Measurements from ENCODE around the gene PRLR.

The PRLR gene

DNA sequence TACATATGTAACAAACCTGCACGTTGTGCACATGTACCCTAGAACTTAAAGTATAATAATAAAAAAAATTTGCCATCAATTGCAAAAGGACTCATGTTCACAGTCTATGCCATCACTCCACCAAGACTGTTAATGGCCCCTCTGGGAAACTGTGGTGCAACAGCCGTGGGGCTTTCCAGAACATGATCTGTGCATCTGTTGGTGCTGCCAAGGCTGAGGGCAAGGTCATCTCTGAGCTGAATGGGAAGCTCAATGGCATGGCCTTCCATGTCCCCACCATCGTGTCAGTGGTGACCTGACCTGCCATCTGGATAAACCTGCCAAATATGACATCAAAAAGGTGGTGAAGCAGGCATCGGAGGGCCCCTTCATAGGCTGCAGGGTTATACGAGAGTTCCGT is 149.2 kb downstream of the PRLR start:
- Histone ChIP-seq H3K4me3 (ENCODE audit: insufficient read length, low read depth) (no peak overlapping the region), H3K4me1 (ENCODE audit: insufficient read depth, insufficient read length) (no peaks in the 10 kb centered on the region), H3K36me3 (ENCODE audit: insufficient read depth, insufficient read length, low read length) (no peaks in the 10 kb centered on the region), H3K9me3 (ENCODE audit: insufficient read depth, low read length) (no peaks in the 10 kb centered on the region), H3K27me3 (ENCODE audit: insufficient read depth, insufficient read length) (no peaks in the 10 kb centered on the region), H3K9ac (ENCODE audit: insufficient read length, low read depth) (no peak overlapping the region)
- DNase-seq (ENCODE audit: low read depth, low spot score): no peak
- no peak for TF ChIP-seq YY1 (IDR thresholded peaks at IDR 0.05; ENCODE audit: insufficient read depth, insufficient read length)
- TF ChIP-seq SUZ12 (IDR thresholded peaks at IDR 0.05; ENCODE audit: extremely low read depth, insufficient read depth, insufficient read length): no peak
- no peak for TF ChIP-seq ZNF274 (IDR thresholded peaks at IDR 0.05; ENCODE audit: low read depth, low read length)

DNA sequence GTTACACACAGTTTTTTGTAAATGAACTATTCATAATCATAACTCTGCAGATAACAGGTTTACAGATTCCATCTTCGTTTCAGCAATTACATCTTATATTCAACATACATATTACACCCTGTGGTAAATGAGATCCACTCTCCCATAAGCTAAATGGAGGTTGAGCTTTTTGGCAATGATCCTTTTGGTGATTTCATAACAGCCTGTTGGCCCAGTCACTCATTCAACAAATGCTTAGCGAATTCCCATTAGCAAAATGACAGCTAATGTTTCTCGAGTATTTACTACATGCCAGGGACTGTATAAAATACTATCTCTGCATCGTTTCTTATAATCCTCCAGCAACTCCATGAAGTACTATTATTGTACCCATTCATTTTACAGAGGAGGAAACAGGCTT is 157.1 kb downstream of the PRLR start:
- H3K4me3 ChIP-seq (ENCODE audit: insufficient read length, low read depth): no peak overlapping the region

DNA sequence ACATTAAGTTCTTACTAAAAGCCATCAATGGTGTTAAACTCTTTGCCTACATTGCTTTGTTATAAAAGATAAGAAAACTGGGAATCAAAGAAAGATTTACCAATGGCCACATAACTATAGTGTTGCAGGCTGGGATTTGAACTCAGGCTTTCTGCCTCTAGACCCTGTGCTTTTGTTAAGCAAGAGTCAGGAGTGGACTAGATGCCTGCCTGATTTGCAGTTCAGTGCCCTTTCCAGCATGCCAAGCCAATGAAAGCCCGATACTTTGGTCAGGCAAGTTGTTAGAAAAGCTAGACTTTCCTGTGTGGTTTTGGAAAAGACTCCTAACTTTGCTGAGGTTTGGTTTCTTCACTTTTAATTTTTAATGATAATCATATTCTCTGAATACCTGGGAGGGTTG is 161.1 kb downstream of the PRLR start:
- no peaks in the 10 kb centered on the region for H3K27me3 ChIP-seq (ENCODE audit: insufficient read depth, insufficient read length)
- H3K4me3 ChIP-seq (ENCODE audit: insufficient read length, low read depth): no peak overlapping the region
- DNase-seq (ENCODE audit: low read depth, low spot score): no peak
- H3K4me1 ChIP-seq (ENCODE audit: insufficient read depth, insufficient read length): no peaks in the 10 kb centered on the region
- TF ChIP-seq YY1 (IDR thresholded peaks at IDR 0.05; ENCODE audit: insufficient read depth, insufficient read length) (no peak), SUZ12 (IDR thresholded peaks at IDR 0.05; ENCODE audit: extremely low read depth, insufficient read depth, insufficient read length) (no peak), ZNF274 (IDR thresholded peaks at IDR 0.05; ENCODE audit: low read depth, low read length) (no peak)
- no peak overlapping the region for H3K9ac ChIP-seq (ENCODE audit: insufficient read length, low read depth)
- no peaks in the 10 kb centered on the region for H3K36me3 ChIP-seq (ENCODE audit: insufficient read depth, insufficient read length, low read length)
- H3K9me3 ChIP-seq (ENCODE audit: insufficient read depth, low read length): peaks cover 5% of the 10 kb centered on the region; the same call in 1 of the 2 replicates

More for the DNA sequence above, 157.1 kb downstream of the PRLR start:
- peaks cover 5% of the 10 kb centered on the region; the same call in 1 of the 2 replicates for H3K9me3 ChIP-seq (ENCODE audit: insufficient read depth, low read length)
- no peaks in the 10 kb centered on the region for H3K4me1 ChIP-seq (ENCODE audit: insufficient read depth, insufficient read length)
- no peak overlapping the region for H3K9ac ChIP-seq (ENCODE audit: insufficient read length, low read depth)
- no peak for DNase-seq (ENCODE audit: low read depth, low spot score)
- H3K27me3 ChIP-seq (ENCODE audit: insufficient read depth, insufficient read length): no peaks in the 10 kb centered on the region
- no peaks in the 10 kb centered on the region for H3K36me3 ChIP-seq (ENCODE audit: insufficient read depth, insufficient read length, low read length)
- TF ChIP-seq ZNF274 (IDR thresholded peaks at IDR 0.05; ENCODE audit: low read depth, low read length) (no peak), SUZ12 (IDR thresholded peaks at IDR 0.05; ENCODE audit: extremely low read depth, insufficient read depth, insufficient read length) (no peak), YY1 (IDR thresholded peaks at IDR 0.05; ENCODE audit: insufficient read depth, insufficient read length) (no peak)

DNA sequence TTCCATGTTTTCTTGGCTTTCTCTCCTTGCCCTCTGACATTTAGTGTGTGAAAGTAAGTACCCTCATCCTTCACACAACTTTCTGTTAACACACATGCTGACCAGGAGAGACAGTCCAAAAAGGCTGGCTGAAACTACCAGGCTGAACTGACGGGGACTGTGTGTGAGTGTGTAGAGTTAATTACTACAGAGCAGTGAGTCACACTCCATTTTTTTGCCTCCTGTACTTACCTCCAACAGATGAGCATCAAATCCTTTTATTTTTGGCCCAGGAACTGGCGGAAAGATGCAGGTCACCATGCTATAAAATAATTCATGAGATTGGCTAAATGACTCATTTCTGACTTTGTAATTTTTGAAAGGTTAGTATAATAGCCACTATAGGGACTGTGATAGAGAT is 162.3 kb downstream of the PRLR start:
- TF ChIP-seq ZNF274 (IDR thresholded peaks at IDR 0.05; ENCODE audit: low read depth, low read length): no peak
- no peak for TF ChIP-seq YY1 (IDR thresholded peaks at IDR 0.05; ENCODE audit: insufficient read depth, insufficient read length)
- no peak for TF ChIP-seq SUZ12 (IDR thresholded peaks at IDR 0.05; ENCODE audit: extremely low read depth, insufficient read depth, insufficient read length)
- no peak for DNase-seq (ENCODE audit: low read depth, low spot score)
- no peaks in the 10 kb centered on the region for H3K36me3 ChIP-seq (ENCODE audit: insufficient read depth, insufficient read length, low read length)
- no peaks in the 10 kb centered on the region for H3K4me1 ChIP-seq (ENCODE audit: insufficient read depth, insufficient read length)
- no peak overlapping the region for H3K4me3 ChIP-seq (ENCODE audit: insufficient read length, low read depth)
- H3K27me3 ChIP-seq (ENCODE audit: insufficient read depth, insufficient read length): no peaks in the 10 kb centered on the region
- no peaks in the 10 kb centered on the region for H3K9me3 ChIP-seq (ENCODE audit: insufficient read depth, low read length)
- H3K9ac ChIP-seq (ENCODE audit: insufficient read length, low read depth): no peak overlapping the region

DNA sequence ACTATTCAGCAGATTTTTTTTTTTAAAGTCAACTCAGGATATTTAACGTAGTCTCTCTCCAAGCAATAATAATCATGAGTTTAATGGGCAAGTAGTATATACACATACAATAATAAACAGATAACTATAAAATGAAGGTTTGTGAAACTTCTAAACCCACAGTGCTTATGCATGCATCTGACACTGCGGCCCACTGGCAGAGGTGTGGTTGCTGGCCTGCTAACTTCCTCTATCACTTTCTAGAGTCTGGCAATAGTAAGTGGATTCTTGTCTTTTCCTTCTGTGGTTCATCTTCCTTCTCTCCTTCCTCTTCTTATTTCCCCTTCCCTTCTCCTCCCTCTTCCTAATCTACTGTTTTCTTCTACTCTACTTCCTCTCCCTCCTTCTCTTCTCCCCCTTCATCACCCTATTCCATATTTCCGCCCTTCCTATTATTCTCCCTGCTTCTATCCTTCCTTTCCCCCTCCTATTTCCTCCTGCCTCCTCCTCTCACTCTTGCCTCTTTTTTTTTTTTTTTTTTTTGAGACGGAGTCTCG is 164.0 kb downstream of the PRLR start:
- H3K36me3 ChIP-seq (ENCODE audit: insufficient read depth, insufficient read length, low read length): no peaks in the 10 kb centered on the region
- no peak overlapping the region for H3K9ac ChIP-seq (ENCODE audit: insufficient read length, low read depth)
- DNase-seq (ENCODE audit: low read depth, low spot score): no peak
- no peaks in the 10 kb centered on the region for H3K4me1 ChIP-seq (ENCODE audit: insufficient read depth, insufficient read length)
- no peak for TF ChIP-seq YY1 (IDR thresholded peaks at IDR 0.05; ENCODE audit: insufficient read depth, insufficient read length)
- TF ChIP-seq ZNF274 (IDR thresholded peaks at IDR 0.05; ENCODE audit: low read depth, low read length): no peak
- no peak for TF ChIP-seq SUZ12 (IDR thresholded peaks at IDR 0.05; ENCODE audit: extremely low read depth, insufficient read depth, insufficient read length)
- no peak overlapping the region for H3K4me3 ChIP-seq (ENCODE audit: insufficient read length, low read depth)
- H3K27me3 ChIP-seq (ENCODE audit: insufficient read depth, insufficient read length): no peaks in the 10 kb centered on the region
- no peaks in the 10 kb centered on the region for H3K9me3 ChIP-seq (ENCODE audit: insufficient read depth, low read length)

DNA sequence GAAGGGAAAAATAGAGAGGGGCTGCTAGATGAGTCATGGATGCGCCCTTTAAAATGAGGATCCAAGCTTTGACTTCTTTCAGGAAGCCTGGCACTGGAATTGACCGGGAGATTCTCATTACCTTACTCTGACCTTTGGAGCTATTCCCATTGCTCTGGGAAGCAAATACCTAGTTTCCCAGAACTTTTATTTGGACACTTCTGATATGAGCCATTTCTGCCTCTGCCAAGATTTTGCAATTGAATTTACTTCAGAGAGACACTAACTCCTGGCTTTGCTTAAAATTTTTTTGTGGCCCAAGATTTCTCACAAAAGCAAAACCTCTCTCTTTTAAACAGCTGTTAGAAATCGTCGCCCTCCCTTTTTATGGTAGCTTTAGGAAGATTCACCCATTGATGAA is 166.9 kb downstream of the PRLR start:
- Histone ChIP-seq H3K9me3 (ENCODE audit: insufficient read depth, low read length) (no peaks in the 10 kb centered on the region), H3K4me1 (ENCODE audit: insufficient read depth, insufficient read length) (no peaks in the 10 kb centered on the region), H3K9ac (ENCODE audit: insufficient read length, low read depth) (no peak overlapping the region), H3K27me3 (ENCODE audit: insufficient read depth, insufficient read length) (no peaks in the 10 kb centered on the region), H3K36me3 (ENCODE audit: insufficient read depth, insufficient read length, low read length) (no peaks in the 10 kb centered on the region), H3K4me3 (ENCODE audit: insufficient read length, low read depth) (no peak overlapping the region)
- TF ChIP-seq SUZ12 (IDR thresholded peaks at IDR 0.05; ENCODE audit: extremely low read depth, insufficient read depth, insufficient read length) (no peak), YY1 (IDR thresholded peaks at IDR 0.05; ENCODE audit: insufficient read depth, insufficient read length) (no peak), ZNF274 (IDR thresholded peaks at IDR 0.05; ENCODE audit: low read depth, low read length) (no peak)
- DNase-seq (ENCODE audit: low read depth, low spot score): no peak

DNA sequence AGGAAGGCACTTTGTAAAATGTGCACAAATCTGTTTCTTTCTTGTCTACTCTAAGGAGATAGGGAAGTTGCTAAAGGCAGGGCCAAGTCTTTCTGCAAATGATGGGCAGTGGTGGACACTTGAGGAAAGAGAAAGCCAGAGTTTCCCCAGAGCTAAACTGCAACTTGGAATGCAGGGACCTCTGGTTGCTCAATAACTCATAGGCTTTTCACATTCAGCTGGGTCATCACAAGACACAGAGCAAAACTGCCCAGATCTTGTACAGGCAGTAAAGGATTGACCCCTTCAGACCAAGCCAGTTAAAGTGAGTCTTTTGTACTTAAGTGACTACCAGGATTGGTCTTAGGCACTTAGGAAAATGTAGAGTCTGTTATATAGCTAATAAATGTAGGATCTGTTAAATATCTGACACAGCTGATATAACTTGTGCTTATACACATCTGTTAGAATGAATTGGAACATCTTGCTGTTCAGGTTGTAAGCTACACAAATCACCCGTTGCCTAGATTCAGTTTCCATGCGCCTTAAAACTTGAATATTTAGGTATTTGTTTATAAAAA is 169.0 kb downstream of the PRLR start:
- no peak for DNase-seq (ENCODE audit: low read depth, low spot score)
- TF ChIP-seq SUZ12 (IDR thresholded peaks at IDR 0.05; ENCODE audit: extremely low read depth, insufficient read depth, insufficient read length) (no peak), ZNF274 (IDR thresholded peaks at IDR 0.05; ENCODE audit: low read depth, low read length) (no peak)
- Histone ChIP-seq H3K4me1 (ENCODE audit: insufficient read depth, insufficient read length) (no peaks in the 10 kb centered on the region), H3K36me3 (ENCODE audit: insufficient read depth, insufficient read length, low read length) (no peaks in the 10 kb centered on the region), H3K27me3 (ENCODE audit: insufficient read depth, insufficient read length) (no peaks in the 10 kb centered on the region), H3K9me3 (ENCODE audit: insufficient read depth, low read length) (no peaks in the 10 kb centered on the region), H3K9ac (ENCODE audit: insufficient read length, low read depth) (no peak overlapping the region), H3K4me3 (ENCODE audit: insufficient read length, low read depth) (no peak overlapping the region)
